DMS153 (cell line): ENCODE measurements around the gene GPR183.

Experiments
- DNase-seq: peaks from one replicate; lab custom pipeline; 2025; lab: John Stamatoyannopoulos, UW

GPR183 gene

DNA sequence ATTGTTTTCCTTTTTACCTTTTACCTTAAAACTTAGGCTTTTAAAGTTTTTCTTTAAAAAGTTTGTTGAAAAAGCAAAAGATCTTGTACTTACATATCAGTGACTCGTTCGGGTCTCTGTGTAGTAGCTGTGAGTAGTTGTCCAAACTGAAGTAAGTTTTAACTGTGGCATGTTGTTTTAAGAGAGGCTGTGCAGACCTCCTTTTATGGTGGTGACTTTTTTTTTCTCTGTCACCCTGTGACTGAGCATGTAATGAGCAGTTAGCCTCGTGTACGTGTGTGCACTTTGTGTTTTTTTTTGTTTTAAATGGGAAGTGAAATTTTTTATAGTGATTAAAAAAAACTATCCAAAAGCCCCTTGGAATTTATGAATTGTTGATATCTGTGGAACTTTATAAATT lies at the start of gene GPR183:
GPR183 (minus strand) TSS at position 153 of the 400 bp plus-strand sequence. CDS start 11,254 bp downstream, outside the sequence.
- no peak for DNase-seq

GRCh38 chr13:99356262-99357091 lies 49.3 kb upstream of the GPR183 start:
- DNase-seq = no peak

DNA sequence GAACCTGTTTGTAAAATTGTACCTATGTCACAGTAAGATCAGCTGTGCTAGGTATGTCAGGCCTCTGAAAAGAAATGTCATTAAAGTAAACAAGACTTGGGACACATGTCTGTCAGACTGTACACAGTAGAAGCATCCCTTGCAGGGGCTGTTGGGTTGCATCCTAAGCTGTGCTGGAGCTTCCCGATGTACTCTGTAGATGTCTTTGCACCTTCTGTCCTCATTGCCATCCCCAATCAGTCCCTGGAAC lies 48.7 kb upstream of the GPR183 start:
- DNase-seq = no peak

GRCh38 chr13:99355267-99356011 lies 48.2 kb upstream of the GPR183 start:
- DNase-seq = no peak

- no peak for DNase-seq
Observed at GRCh38 chr13:99354371-99354951, 47.3 kb upstream of the GPR183 start.

DNA sequence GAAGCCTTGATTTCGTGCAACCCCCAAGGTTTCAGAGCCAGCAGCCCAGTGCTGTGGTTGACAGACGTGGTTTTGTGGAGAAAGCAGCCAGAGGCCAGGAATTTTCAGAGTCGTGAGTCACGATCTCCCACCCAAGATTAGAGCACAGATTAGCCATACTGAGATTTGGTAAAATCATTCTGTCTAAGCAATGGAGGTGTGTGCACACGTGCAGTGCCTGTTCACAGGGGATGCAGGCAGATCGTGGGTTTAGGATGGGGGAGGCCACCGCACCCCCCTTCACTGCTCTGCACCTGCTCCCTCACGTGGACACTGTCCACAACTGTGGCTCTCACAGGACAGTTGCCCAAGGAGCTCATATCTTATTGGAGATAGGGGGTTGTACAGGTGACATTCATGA lies 46.6 kb upstream of the GPR183 start:
- no peak for DNase-seq

DNA sequence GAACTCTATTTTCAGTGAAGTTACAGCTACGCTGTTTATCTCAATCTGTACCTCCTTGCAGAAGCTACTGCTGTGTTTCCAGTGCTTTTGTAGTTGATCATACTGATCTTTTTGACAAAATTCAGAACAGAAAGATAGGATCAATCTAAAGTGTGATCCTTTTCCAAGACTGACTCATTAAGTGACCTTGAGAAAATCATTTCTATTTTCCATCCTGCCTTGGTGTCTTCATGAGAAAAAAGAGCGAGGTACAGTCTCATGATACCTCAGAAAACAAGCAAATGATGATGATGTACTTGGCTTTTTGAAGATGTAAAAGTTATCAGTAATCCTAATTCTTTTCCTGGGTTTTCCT lies 46.0 kb upstream of the GPR183 start:
- no peak for DNase-seq

DNA sequence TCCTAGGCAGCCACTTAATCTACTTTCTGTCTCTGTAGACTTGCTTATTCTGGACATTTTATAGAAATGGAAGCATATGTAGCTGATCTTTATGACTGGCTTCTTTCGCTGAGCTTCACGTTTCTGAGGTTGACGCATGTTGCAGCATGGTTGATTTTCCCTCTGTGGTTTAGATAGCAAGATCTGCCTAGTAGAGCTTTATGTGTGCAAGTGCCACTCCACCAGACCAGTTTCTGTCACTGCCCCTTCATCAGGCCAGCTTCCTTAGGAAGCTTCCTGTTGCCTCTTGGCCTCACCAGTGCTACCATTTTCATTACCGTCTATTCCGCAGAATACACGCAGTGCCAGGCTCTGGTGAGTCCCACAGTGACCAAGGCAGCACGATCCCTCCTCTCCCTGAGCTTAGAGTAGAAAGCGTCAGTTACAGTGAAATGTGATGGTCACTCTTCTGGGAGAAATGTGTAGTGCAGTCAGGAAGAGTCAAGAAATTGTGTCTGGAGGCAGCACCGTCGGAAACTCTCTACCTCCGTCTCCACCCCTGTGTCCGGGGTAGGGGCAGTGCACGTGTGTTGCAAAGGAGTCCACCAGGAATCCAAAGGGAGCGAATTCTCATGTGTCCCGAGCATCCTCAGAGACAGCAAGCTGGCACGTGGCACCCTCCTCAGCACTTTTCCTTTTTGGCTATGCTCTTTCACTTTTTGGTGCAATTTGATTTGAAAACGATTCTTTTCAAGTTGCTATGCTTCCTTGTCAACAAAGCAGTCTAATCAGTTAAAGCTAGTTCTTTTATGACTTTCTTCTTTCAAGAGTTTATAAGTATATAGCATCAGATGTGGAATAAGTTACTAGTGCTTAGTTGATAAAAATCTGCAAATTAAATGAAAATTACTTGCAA lies 45.4 kb upstream of the GPR183 start:
- no peak for DNase-seq

- no peak for DNase-seq
Observed at GRCh38 chr13:99351772-99352171, 44.6 kb upstream of the GPR183 start.

DNA sequence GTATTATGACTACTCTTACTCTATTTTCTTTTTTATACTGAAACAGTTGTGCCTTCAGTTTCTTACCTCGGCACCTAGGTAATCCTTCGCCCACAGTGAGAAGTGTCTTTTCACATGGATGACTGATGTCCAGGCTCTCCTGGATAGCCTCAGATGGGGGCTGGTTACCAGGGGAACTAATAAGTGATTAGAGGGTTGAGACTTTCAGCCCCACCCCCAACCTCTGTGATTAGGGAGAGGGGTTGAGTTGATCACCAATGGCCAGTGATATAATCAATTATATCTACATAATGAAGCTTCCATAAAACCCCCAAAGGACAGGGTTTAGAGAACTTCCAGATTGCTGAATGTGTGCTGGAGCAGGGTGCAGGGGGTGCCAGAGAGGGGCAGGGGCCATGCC lies 43.0 kb upstream of the GPR183 start:
- no peak for DNase-seq

- no peak for DNase-seq
Observed at GRCh38 chr13:99347911-99348451, 40.8 kb upstream of the GPR183 start.

DNA sequence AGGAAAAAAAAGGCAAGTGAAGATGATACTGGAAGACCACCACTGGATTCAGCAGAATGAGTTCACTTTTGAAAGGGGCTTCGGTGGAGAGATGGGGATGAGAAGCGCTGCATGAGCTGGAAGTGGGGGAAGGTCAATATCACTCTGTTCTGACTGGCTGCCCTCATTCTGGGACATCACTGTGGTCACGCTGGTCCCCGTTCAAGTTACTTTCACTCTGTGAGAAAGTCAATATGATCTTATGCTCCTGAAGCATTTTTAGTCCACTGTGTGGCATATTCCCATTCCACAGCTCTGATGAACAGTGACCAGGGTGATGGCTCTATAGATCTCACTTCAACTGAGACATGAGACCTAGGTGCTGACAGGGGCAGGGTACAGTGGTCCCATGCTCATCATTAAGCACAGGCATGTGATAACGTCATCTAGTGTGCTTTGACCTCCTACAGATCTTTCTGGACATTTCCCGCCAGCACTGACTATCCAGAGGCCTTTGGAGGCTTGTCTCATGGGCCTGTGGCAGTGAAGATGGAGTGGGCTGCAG lies 40.2 kb upstream of the GPR183 start:
- DNase-seq = no peak

DNA sequence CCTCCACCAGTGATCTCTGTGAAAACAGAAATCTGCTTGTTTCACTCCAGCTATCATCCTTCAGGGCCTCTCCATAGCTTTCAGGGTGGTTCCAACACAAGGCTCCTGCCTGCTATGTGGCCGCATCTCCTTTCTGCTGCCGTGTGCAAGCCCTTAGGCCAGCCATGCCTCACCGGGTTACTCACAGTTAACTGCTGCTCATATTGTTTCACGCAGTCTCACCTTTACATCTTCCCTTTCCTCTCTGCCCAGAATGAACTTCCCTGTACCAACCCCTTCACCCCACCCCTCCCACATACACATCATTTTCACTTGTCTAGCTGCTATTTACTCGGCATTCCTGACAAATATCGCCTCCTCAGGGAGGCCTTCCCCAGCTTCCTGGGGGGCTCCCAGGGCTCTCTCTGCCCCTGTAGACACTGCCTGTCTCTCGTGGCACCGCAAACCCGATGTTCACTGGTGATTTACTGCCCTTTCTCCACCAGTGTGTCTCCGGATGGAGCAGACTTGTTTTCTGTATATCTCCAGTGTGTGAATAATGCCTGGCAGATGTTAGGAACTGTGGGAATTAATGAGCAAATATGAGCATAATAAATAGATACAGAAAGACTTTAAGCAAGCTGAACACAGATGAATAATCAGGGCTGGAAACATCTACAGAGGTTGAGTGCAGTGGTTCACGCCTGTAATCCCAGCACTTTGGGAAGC lies 39.3 kb upstream of the GPR183 start:
- DNase-seq = no peak

DNA sequence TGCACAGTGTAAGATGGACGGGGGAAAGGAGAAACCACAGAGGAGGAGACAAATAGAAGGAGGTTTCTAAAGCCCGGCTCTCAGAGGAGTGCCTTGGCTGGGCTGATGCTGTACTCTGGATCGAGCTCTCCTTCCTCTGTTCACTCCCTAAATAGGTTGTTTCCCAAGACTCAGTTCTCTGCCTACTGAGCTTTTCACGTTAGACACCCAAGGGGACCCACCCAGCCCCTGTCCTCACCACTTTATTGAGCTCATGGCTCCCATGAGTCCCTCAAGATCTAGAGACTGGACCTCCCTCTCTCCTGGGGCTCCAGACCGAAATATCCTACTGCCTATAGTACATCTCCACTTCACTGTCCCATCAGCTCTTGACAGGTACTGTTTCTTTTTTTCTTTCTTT lies 38.1 kb upstream of the GPR183 start:
- no peak for DNase-seq

- no peak for DNase-seq
Observed at GRCh38 chr13:99344610-99345208, 37.5 kb upstream of the GPR183 start.

- no peak for DNase-seq
Observed at GRCh38 chr13:99342723-99343315, 35.6 kb upstream of the GPR183 start.

- DNase-seq = no peak
Observed at GRCh38 chr13:99341969-99342722, 34.9 kb upstream of the GPR183 start.

DNA sequence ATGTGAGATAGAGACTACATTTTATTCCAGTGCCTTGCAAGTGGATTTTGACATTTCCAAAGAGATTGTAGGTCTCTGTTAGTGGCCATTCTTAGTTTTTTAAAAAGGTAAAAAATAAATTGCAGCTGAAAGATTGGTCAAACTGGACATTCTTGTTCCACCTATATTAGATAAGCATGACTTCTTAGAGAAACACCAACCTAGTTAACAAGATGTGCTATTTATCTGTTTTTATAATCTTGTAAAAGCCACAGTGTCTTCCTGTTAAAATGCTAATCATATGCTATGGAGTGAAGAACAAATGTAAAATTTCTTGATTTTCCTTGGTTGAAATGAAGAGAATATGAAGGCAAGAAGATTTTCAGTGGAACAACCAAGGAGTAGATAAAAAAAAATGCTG lies 33.4 kb upstream of the GPR183 start:
- no peak for DNase-seq

DNA sequence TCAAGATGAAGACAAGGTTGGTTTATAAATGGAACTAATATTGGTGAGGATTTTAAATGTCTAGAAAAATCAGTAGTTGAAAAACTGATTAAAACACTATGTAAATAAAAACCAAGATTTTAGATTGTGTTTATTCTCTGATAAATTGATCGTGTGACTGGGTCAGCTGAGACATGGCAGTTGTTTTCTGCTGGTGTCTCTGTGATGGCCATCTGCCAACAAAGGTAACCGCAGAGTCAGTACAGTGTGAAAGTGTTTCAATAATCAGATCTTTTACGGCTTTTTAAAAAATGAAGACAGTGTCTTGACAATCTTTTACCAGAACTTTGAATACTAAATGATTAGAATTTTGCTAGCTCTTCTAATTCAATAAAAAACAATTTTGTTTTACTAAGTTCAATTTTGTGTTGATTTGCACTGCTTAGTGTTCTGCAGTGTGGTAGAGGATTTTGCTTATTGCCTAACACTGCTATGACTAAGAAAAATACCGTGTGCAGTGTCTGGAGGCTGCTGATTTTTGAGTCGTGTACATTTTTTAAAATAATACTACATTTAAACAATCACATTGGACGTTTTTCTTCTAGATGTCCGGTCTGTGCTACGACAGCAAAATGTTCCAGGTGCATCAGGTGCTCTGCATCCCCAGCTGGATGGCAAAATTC lies 32.7 kb upstream of the GPR183 start:
- no peak for DNase-seq
